Activated CD4-positive, alpha-beta T cell treated with anti-CD3 and anti-CD28 coated beads for 24 hours (primary cell): ENCODE results near the gene COX6A2.

Source experiments
- DNase-seq, 2 donors: peaks; one replicate each; pipeline ENCODE4 v3.0.0-alpha.2; 2020; ENCODE audit warnings: low read depth in 2 of 2

COX6A2 gene

DNA sequence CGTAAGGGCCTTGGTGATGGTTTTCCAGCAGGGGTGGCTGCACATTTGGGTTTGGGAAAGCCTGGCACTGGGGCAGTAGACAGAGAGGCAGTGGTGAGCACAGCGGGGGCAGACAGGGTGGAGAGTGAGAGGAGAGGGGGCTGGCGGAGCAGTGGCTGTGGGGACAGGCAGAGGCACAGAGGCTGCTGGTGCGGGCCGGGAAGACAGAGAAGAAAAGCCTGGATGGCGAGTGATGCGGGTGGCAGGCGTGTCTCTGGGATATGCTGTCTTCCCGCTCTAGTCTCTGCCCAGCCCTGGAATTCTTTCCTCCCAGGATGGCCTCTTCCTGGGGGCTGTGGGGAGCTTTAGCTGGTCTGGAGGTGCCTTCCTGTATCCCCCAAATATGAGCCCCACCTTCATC lies 18.1 kb downstream of the COX6A2 start:
- DNase-seq, result no peak

DNA sequence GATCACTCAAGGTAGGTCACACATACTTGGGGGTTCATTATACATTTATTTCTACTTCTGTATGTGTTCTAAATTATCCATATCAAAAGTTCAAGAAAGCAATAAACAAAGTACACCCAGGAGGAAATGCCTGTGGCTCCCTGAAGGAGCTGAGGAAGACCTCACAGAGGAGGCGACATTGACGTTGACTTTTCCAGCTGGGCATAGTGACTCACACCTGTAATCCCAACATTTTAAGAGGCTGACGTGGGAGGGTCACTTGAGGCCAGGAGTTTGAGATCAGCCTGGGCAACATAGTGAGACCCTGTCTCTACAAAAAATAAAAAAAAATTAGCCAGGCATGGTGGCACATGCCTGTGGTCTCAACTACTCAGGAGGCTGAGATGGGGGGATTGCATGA lies 18.7 kb downstream of the COX6A2 start:
- DNase-seq, result no peak

DNA sequence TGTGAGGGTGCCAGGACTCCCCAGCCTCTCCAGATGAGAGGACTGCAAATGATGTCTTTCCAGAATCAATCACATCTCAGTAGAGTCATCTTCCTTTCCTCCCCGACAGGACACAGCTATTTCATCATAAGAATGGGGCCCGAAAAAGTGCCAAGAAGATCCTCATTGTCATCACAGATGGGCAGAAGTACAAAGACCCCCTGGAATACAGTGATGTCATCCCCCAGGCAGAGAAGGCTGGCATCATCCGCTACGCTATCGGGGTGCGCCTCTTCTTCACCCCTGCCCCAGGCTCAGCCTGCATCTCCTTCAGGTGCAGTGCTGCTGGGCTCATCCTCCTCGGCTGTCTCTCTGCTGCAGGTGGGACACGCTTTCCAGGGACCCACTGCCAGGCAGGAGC lies 20.8 kb downstream of the COX6A2 start:
- no peak for DNase-seq

DNA sequence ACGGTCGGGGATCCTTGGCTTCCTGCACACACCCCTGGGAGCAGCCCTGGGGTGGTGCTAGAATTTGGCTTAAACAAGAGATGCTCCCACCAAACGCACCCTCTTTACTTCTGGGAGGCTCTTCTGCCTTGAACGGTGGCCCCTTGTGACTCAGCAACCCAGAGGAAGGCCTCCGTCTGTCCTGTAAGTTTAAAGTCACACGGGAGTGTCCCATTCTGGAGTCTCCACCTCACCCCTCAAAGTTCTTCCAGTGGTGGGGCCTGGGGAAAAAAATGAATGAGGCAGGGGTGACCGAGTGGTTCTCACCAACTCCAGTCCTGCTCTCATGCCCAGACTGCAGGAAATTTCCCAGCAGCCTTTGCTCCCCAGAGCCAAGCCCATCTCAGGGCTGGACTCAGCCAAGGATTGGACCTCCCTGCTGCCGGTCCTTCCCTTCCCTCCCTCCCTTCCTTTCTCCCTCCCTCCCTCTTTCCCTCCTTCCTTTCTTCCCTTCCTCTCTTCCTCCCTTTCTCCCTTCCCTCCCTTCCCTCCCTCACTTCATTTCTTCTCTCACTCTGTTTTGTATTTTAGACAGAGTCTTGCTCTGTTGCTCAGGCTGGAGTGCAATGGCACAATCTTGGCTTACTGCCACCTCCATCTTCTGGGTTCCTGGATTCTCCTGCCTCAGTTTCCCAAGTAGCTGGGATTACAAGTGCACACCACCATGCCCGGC lies 23.7 kb downstream of the COX6A2 start:
- DNase-seq, result no peak

DNA sequence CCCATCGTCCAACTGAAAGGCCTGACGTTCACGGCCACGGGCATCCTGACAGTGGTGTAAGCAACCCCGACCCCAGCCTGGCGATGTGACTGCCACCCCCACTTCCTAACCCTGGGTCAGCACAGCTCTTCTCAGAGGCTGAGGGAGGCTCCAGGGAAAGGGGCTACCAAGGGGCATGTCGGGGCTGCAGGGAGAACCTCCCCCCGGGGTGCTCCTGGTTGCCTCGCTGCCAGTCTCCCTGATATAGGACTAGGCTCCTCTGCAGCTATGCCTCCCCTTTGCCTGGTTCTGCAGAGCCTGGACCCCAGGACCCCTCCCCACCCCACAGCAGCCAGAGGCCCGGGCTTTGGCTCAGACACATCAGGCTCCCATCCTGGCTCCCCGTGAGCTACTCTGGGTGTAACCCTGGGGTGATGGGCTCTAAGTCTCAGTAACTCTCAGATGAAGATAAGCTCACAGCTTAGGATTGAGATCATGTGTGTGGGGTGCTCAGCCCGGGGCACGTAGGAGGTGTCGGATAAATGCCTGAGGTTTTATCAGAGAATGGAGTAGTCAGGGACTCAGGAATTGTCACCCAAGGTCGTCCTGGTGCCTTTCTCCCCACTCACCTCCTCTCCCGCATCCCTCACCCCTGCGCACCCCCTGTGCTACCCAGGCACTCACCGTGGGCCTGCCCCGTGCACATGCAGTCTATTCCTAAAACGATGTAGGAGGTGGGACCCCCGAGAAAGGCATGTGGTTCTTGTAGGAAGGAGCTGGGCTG lies 24.4 kb downstream of the COX6A2 start:
- DNase-seq, result no peak

DNA sequence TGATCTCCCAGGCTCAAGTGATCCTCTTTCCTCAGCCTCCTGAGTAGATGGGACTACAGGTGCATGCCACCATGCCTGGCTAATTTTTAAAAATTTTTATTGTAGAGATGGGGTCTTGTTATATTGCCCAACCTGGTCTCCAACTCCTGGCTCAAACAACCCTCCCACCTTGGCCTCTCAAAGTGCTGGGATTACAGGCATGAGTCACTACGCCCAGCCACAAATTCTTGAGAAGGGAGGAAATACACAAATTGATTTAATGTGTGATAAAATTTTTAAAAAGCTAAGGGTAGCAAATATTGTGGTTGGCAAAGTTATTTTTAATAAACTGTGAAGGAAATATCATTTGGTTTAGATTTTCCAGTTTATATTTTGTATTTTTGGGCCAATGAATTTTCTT lies 25.5 kb downstream of the COX6A2 start:
- DNase-seq, result no peak

DNA sequence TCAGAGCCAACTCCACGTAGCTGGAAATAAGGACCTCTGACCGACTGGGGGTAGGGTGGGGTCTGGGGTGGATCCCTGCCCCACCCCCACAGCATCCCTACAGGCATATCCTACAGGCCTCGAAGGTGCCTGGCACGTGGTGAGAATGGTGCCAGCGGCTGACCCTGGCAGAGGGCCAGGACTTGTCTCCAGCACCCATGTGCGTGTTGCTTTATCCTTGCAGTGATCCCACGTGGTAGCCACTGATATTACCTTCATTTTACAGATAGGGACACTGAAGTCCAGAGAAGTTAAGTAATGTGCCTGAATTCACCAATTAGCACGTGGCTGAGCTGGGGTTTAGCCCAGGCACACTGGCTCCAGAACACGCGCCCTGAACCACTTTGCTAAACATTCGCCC lies 26.7 kb downstream of the COX6A2 start:
- DNase-seq, result no peak

DNA sequence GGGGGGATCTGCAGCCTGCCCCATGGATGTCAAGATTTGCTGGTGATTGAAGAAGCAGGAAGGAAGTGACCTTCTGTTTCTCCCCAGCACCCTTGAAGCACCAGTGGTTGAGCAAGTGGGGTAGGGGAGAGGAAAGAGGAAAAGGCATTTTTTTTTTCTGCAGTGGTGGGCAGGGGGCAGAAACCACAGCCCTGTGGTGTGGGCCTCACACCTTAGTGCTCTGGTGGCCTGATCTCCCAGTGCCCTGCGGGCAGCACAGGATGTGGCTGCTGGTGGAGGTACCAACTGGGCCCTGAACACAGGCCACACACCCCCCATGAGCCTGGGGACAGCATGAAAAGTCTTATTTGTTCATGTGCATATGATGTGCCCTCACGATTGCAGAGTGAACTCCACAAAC lies 28.0 kb downstream of the COX6A2 start:
- no peak for DNase-seq

DNA sequence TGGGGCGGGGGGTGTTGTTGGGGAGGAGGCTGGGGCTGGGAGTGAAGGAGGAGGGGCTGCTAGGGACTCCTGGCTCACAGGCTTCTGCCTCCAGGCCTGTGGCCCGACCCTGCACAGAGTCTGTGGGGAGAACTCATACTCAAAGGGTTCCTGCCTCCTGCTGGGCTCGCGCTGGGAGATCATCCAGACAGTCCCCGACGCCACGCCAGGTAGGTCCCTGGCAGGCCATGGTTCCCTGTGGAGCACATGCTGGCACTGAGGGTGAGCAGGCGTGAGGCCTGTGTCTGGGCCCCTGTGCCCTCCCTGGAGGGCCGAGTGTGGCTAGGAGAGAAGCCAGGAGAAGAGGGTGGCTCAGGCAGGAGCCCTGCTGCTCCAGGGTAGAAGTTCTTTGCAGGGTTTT lies 30.5 kb downstream of the COX6A2 start:
- DNase-seq, result no peak

DNA sequence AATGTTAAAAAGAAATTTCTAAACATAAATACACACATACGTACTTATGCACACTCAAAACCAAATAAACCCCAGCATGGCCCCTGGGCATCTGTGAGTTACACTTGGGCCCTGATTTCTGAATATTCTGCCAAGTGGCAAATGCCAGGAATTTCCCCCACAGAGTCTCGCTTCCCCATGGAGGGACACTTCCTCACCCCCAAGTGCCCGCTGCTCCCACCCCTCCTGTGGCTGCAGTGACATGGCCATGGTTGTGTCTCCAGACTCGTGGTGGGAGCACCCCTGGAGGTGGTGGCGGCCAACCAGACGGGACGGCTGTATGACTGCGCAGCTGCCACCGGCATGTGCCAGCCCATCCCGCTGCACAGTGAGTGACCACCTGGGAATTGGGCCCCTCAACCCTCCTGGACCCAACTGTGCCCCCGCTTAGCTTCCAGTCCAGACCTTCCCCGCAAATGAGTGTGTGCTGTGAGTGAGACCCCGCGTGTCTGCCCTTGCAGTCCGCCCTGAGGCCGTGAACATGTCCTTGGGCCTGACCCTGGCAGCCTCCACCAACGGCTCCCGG lies 31.0 kb downstream of the COX6A2 start:
- no peak for DNase-seq

DNA sequence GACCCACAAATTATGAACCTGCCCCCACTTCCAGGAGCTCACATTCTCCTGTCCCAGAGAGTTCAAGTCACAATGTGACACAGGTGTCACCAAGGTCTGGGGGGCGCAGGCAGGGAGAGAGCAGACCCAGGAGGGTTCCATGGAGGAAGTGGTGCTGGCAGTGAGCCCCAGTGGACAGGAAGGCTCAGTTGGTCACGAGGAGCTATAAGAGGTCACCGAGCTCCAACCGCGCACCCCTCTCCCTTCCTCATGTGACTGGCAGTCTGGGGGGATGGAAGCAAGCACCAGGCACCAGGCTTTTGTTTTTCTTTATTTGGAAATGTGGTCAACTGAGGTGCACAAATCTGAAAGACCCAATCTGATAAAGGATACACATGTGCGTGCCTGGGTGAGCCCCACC lies 32.5 kb downstream of the COX6A2 start:
- DNase-seq, result no peak

DNA sequence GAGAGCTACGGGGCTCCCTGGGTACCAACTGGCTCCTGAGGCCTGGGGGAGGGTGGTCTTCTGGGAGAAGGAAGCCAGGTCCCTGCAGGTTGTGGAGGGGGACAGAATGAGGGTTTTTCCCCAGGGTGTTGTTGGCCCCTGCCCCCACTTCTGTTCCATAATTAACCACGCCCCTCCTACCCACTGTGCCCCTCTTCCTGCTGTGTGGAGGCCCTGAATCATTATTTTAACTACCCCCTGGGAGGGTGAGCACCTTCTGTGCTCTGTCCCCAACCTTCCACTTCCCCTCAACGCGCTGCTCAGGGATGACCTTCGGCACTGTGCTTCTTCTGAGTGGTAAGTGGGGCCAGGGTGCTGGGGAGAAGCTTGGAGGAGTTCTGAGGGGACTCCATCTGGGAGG lies 35.1 kb downstream of the COX6A2 start, which contains the start of gene ITGAD:
Gene ITGAD, plus strand, starts transcription at position 280 of the 400 bp plus-strand sequence. Its CDS starts 26 bp downstream, at position 306.
- DNase-seq, result no peak

DNA sequence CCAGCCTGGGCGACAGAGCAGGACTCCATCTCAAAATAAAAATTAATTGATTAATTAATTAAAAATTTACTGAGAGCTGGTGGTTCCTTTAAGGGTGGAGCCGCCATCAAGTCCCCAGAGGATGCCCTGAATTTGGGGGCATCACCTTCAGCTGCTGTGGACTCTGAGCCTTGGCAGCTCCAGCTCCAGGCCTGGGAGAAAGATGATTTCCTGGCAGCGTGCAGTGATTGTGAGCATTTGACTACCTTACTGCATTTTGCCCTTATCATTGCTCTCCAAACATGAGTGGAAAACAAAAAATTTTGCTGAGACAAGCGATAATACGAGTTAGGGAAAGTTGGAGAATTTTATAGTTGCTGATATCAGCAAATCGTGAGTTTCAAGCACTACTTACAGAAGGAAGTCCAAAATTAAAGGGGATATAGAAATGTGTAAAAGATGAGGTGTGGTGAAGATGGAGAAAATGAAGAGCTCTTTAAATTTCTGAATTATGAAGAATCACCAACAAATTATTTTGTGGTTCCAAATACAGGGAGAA lies 37.6 kb downstream of the COX6A2 start:
- DNase-seq, result no peak

DNA sequence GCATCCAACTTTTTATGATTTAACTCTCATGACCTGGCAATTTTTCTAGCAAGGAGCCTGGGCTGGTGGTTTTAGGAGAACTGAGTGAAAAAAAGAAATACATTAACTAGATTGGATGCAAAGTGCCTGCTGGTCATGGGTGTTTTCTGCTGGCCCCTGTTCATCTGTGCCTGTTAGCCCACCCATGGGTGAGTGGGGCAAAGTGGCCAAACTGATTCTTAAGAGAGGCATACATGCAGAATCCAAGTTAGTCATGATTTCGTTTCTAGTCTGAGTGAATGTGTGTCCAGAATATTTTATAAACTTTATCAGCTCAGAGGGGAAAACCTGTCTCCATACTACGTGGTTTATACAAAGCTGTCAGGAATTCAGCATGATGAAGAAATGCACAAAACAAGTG lies 39.6 kb downstream of the COX6A2 start:
- DNase-seq, result no peak

DNA sequence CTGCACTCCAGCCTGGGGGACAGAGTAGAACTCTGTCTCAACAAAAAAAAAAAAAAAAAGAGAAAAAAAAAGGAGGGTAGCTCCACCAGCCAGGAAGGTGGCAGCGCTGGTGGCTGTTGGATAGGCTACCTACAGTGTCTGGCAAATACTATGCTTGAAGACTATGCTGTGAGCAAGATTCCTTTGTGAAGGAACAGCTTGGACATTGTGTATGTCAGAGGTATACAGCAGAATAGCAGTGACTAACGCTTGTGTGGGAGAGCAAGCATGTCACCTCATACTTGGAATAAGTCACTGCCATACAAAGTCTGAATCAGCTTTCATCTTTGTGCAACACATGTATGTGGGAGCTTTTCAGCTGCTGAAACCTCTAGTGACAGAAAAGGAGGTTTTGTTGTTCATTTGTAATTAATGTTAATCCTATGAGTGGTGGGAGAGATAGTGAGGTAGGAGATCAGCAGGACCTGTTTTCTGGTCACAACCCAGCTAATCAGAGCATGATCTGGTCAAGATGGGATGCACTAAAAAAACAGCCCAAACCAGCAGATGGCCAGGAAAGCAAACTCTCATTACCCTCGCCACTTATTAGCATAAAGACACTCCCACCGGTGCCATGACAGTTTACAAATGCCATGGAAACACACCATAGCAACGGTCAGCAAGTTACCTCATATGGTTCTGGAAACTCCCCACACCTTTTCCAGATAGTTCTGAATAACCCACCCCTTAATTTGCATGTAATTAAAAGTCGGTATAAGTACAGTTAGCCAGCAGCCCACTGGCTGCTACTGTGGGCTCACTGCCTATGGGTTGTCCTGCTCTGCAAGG lies 41.8 kb downstream of the COX6A2 start:
- peak in 1 of 2 donors; percentile 18 for DNase-seq

DNA sequence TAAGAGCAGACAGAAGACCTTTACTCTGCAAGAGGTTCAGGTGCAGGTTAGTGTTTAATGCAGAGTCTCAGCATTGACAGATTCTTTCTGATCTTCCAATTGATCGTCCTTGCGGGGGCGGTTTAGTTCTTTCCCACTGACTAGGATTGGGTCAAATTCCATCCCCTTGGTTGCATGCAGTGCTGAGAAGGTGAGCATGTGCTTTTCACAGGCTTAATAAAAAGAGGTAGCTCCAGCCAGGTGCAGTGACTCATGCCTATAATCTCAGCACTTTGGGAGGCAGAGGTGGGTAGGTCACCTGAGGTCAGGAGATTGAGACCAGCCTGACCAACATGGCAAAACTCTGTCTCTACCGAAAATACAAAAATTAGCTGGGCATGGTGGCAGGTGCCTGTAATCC lies 42.5 kb downstream of the COX6A2 start:
- no peak for DNase-seq

DNA sequence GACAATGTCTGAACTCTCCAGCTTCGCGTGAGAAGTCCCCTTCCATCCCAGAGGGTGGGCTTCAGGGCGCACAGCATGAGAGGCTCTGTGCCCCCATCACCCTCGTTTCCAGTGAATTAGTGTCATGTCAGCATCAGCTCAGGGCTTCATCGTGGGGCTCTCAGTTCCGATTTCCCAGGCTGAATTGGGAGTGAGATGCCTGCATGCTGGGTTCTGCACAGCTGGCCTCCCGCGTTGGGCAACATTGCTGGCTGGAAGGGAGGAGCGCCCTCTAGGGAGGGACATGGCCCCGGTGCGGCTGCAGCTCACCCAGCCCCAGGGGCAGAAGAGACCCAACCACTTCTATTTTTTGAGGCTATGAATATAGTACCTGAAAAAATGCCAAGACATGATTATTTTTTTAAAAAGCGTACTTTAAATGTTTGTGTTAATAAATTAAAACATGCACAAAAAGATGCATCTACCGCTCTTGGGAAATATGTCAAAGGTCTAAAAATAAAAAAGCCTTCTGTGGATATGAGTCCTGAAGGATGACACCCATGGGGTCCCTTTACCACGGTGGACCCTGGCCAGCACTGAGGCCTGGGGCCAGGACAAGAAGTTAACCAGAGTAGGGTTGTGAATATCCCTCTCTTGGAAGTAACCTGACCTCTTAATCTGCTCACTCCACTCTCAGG lies 45.5 kb downstream of the COX6A2 start:
- DNase-seq, result peak; percentile 35 to 48

DNA sequence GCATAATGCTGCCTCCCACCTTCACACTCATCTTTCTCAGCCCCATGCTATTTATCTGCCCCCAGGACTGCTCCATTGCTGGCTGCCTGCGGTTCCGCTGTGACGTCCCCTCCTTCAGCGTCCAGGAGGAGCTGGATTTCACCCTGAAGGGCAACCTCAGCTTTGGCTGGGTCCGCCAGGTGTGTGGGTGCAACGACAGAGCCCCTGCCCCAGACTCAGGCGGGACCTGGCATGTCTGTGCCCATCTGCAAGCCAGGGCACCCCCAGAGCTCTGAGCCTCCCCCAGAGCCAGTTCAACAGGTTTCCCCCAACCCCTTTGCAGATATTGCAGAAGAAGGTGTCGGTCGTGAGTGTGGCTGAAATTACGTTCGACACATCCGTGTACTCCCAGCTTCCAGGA lies 48.0 kb downstream of the COX6A2 start:
- no peak for DNase-seq
